ENCODE measurements around the gene TPD52L1.

TPD52L1 gene

GRCh38 chr6:125250511-125250910 lies 96.9 kb downstream of the TPD52L1 start:
- DNase-seq: no peak

GRCh38 chr6:125251516-125252220 lies 98.1 kb downstream of the TPD52L1 start:
- no peak for DNase-seq

GRCh38 chr6:125252891-125253290 lies 99.3 kb downstream of the TPD52L1 start:
- no peak for DNase-seq

- DNase-seq: no peak
Measured at GRCh38 chr6:125253881-125254280, 100.3 kb downstream of the TPD52L1 start.

GRCh38 chr6:125254321-125254720 lies 100.7 kb downstream of the TPD52L1 start:
- DNase-seq: no peak

GRCh38 chr6:125255201-125255600 lies 101.6 kb downstream of the TPD52L1 start:
- DNase-seq: no peak

GRCh38 chr6:125257351-125257750 lies 103.8 kb downstream of the TPD52L1 start:
- DNase-seq: no peak

- DNase-seq: no peak
Measured at GRCh38 chr6:125258651-125259353, 105.2 kb downstream of the TPD52L1 start.

GRCh38 chr6:125259354-125259736 lies 105.8 kb downstream of the TPD52L1 start:
- DNase-seq: no peak

- no peak for DNase-seq
Measured at GRCh38 chr6:125262016-125263013, 108.7 kb downstream of the TPD52L1 start.

GRCh38 chr6:125264476-125264875 lies 110.9 kb downstream of the TPD52L1 start:
- DNase-seq: no peak

- DNase-seq: no peak
Measured at GRCh38 chr6:125267806-125268523, 114.4 kb downstream of the TPD52L1 start.

GRCh38 chr6:125268765-125269164 lies 115.2 kb downstream of the TPD52L1 start:
- DNase-seq: no peak

- no peak for DNase-seq
Measured at GRCh38 chr6:125269328-125269985, 115.9 kb downstream of the TPD52L1 start.

- no peak for DNase-seq
Measured at GRCh38 chr6:125270380-125270779, 116.8 kb downstream of the TPD52L1 start.

- no peak for DNase-seq
Measured at GRCh38 chr6:125271486-125272159, 118.0 kb downstream of the TPD52L1 start.

- DNase-seq: no peak
Measured at GRCh38 chr6:125273251-125273650, 119.7 kb downstream of the TPD52L1 start.

GRCh38 chr6:125273965-125274364 lies 120.4 kb downstream of the TPD52L1 start:
- DNase-seq: no peak

GRCh38 chr6:125274935-125275334 lies 121.4 kb downstream of the TPD52L1 start:
- DNase-seq: no peak

- no peak for DNase-seq
Measured at GRCh38 chr6:125275779-125276178, 122.2 kb downstream of the TPD52L1 start.

GRCh38 chr6:125277838-125278237 lies 124.3 kb downstream of the TPD52L1 start:
- DNase-seq: no peak

All from NCI-H1694 treated with DMSO at 0.1 percent for 48 hours (cell line).